Gastrocnemius medialis (tissue), 4 donors: ENCODE results near the gene WTAP.

Source experiments
- CTCF ChIP-seq, 5 experiments: fragments of 450-650 bp in 3 of 5; fragments of 200-600 bp in 2 of 5; sonication (generic) in 2 of 5; IDR thresholded peaks in 4 of 5; conservative IDR thresholded peaks in 1 of 5; 1 replicate in 4 of 5; 2 replicates in 1 of 5; pipeline ENCODE4 v1.5.1; 2016 to 2019; ENCODE audit warnings: antibody characterized with exemption in 5 of 5, mild to moderate bottlenecking in 3 of 5, moderate library complexity in 3 of 5
- POLR2A ChIP-seq, 2 donors: fragments of 450-650 bp; IDR thresholded peaks; one replicate each; pipeline ENCODE4 v1.6.1; 2017; ENCODE audit warnings: antibody characterized with exemption in 2 of 2, mild to moderate bottlenecking in 2 of 2, moderate library complexity in 2 of 2

GRCh38 chr6:159686040-159686439 lies 41.3 kb upstream of the WTAP start:
- TF ChIP-seq CTCF (IDR thresholded peaks at IDR 0.05 in 4 of 5, conservative IDR thresholded peaks at IDR 0.05 in 1 of 5): no peak
- no peak for TF ChIP-seq POLR2A (IDR thresholded peaks at IDR 0.05)
